PC-9 (cell line): Measurements from ENCODE around the gene KIF26A.

Experiments used
- EZH2 ChIP-seq: fragments of 200-600 bp; sonication (generic); IDR thresholded peaks from 2 replicates; pipeline ENCODE4 v1.8.0; 2017; ENCODE audit warnings: antibody characterized with exemption, low read depth
- TF ChIP-seq, protein P1 (sequence below): fragments of 200-600 bp; sonication (generic); conservative IDR thresholded peaks from 2 replicates; pipeline ENCODE4 v1.6.1; 2017; ENCODE audit warnings: mixed run types, antibody characterized with exemption, mild to moderate bottlenecking, moderate library complexity

DNA sequence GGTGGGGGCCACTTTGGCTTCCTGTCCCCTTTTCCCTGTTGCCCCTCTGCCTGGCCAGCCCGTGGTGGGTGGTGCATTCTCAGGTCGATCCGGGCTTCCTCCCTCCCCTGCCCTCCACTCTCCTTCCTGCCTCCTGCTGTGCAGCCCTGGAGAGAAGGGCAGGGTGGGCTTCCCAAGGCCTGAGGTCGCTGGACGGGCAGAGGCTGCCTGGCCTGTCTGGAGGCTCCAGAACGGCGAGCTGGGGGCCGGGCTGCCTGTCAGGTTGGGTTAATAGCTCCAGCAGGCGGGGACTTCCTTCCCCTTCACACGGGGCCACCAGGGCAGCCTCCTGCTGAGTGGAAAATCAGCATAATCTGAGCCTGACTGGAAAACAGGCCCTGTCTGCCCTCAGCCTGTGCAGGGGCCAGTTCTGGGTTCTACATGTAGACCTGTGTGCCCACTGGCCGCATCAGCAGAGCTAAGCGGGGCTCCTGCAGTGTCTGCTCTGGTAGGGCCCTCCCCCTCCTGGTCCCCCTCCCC lies 11.3 kb downstream of the KIF26A start:
- TF ChIP-seq, protein P1, sequence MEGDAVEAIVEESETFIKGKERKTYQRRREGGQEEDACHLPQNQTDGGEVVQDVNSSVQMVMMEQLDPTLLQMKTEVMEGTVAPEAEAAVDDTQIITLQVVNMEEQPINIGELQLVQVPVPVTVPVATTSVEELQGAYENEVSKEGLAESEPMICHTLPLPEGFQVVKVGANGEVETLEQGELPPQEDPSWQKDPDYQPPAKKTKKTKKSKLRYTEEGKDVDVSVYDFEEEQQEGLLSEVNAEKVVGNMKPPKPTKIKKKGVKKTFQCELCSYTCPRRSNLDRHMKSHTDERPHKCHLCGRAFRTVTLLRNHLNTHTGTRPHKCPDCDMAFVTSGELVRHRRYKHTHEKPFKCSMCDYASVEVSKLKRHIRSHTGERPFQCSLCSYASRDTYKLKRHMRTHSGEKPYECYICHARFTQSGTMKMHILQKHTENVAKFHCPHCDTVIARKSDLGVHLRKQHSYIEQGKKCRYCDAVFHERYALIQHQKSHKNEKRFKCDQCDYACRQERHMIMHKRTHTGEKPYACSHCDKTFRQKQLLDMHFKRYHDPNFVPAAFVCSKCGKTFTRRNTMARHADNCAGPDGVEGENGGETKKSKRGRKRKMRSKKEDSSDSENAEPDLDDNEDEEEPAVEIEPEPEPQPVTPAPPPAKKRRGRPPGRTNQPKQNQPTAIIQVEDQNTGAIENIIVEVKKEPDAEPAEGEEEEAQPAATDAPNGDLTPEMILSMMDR = no peak
- no peak for TF ChIP-seq EZH2
